ENCODE measurements around the gene BCLAF1.

The BCLAF1 gene

GRCh38 chr6:136213853-136214252 is 75.8 kb downstream of the BCLAF1 start:
- DNase-seq (ENCODE audit: low spot score), result no peak
- in situ Hi-C loops (cut with MboI; ENCODE audit: low sequenced_read_pairs, unreplicated experiment), result loop anchor here (25.0 kb wide), 2 partner anchors 527 to 677 kb away; no protein-coding TSS in a partner anchor
- no peak for TF ChIP-seq CTCF (IDR thresholded peaks at IDR 0.05; ENCODE audit: borderline replicate concordance, control extremely low read depth, extremely low read depth, insufficient read depth, missing control alignments)

GRCh38 chr6:136213012-136213539 is 76.6 kb downstream of the BCLAF1 start:
- no peak for DNase-seq (ENCODE audit: low spot score)
- in situ Hi-C loops (cut with MboI; ENCODE audit: low sequenced_read_pairs, unreplicated experiment), result loop anchor here (25.0 kb wide), 2 partner anchors 526 to 676 kb away; no protein-coding TSS in a partner anchor
- no peak for TF ChIP-seq CTCF (IDR thresholded peaks at IDR 0.05; ENCODE audit: borderline replicate concordance, control extremely low read depth, extremely low read depth, insufficient read depth, missing control alignments)

- DNase-seq (ENCODE audit: low spot score), result no peak
- in situ Hi-C loops (cut with MboI; ENCODE audit: low sequenced_read_pairs, unreplicated experiment), result loop anchor here (25.0 kb wide), 2 partner anchors 525 to 675 kb away; no protein-coding TSS in a partner anchor
- TF ChIP-seq CTCF (IDR thresholded peaks at IDR 0.05; ENCODE audit: borderline replicate concordance, control extremely low read depth, extremely low read depth, insufficient read depth, missing control alignments), result no peak
Observed at GRCh38 chr6:136212608-136213007, 77.0 kb downstream of the BCLAF1 start.

- DNase-seq (ENCODE audit: low spot score), result no peak
- no peak for TF ChIP-seq CTCF (IDR thresholded peaks at IDR 0.05; ENCODE audit: borderline replicate concordance, control extremely low read depth, extremely low read depth, insufficient read depth, missing control alignments)
- in situ Hi-C loops (cut with MboI; ENCODE audit: low sequenced_read_pairs, unreplicated experiment), result loop anchor here (25.0 kb wide), 2 partner anchors 523 to 673 kb away; no protein-coding TSS in a partner anchor
Observed at GRCh38 chr6:136210398-136211165, 79.1 kb downstream of the BCLAF1 start.

GRCh38 chr6:136209496-136209895 is 80.2 kb downstream of the BCLAF1 start:
- TF ChIP-seq CTCF (IDR thresholded peaks at IDR 0.05; ENCODE audit: borderline replicate concordance, control extremely low read depth, extremely low read depth, insufficient read depth, missing control alignments), result no peak
- no peak for DNase-seq (ENCODE audit: low spot score)
- in situ Hi-C loops (cut with MboI; ENCODE audit: low sequenced_read_pairs, unreplicated experiment), result loop anchor here (25.0 kb wide), 2 partner anchors 522 to 672 kb away; no protein-coding TSS in a partner anchor

GRCh38 chr6:136208783-136209182 is 80.9 kb downstream of the BCLAF1 start:
- in situ Hi-C loops (cut with MboI; ENCODE audit: low sequenced_read_pairs, unreplicated experiment), result loop anchor here (25.0 kb wide), 2 partner anchors 521 to 671 kb away; no protein-coding TSS in a partner anchor
- DNase-seq (ENCODE audit: low spot score), result no peak
- no peak for TF ChIP-seq CTCF (IDR thresholded peaks at IDR 0.05; ENCODE audit: borderline replicate concordance, control extremely low read depth, extremely low read depth, insufficient read depth, missing control alignments)
